Thyroid gland (tissue), 4 donors: ENCODE data around the gene MTMR4. TPM values are rescaled to one million over a fixed set of nuclear protein-coding genes. Genes with fewer than 3 reads are reported as not detected.

Experiments
- DNase-seq, 2 donors: peaks; one replicate each; pipeline ENCODE4 v3.0.0-alpha.2; 2019
- H3K27ac ChIP-seq, 3 donors: fragments of 200-600 bp; sonication (generic); 1 replicate in 2 of 3; 2 replicates in 1 of 3; pipeline ENCODE4 v1.5.1; 2016 to 2019; ENCODE audit warnings: mild to moderate bottlenecking in 1 of 3, moderate library complexity in 1 of 3
- H3K27me3 ChIP-seq: fragments of 200-600 bp; sonication (generic); one replicate; pipeline ENCODE4 v1.5.1; 2019
- H3K36me3 ChIP-seq, 2 donors: fragments of 200-600 bp; sonication (generic); one replicate each; pipeline ENCODE4 v1.5.1; 2016 to 2019
- H3K4me1 ChIP-seq, 2 donors: fragments of 200-600 bp; sonication (generic); one replicate each; pipeline ENCODE4 v1.5.1; 2017 to 2019
- H3K4me3 ChIP-seq, 3 donors: fragments of 200-600 bp; sonication (generic); replicated peaks in 1 of 3; 1 replicate in 2 of 3; 2 replicates in 1 of 3; pipeline ENCODE4 v1.5.1; 2016; ENCODE audit warnings: mild to moderate bottlenecking in 1 of 3
- H3K9me3 ChIP-seq: fragments of 200-600 bp; sonication (generic); one replicate; pipeline ENCODE4 v1.5.1; 2017
- CTCF ChIP-seq, 6 experiments: fragments of 200-600 bp in 3 of 6; fragments of 450-650 bp in 3 of 6; sonication (generic) in 3 of 6; IDR thresholded peaks; one replicate each; pipeline ENCODE4 v1.5.1; 2016 to 2019; ENCODE audit warnings: antibody characterized with exemption in 6 of 6, mild to moderate bottlenecking in 2 of 6, inconsistent platforms in 1 of 6, moderate library complexity in 1 of 6
- POLR2A ChIP-seq, 2 donors: fragments of 450-650 bp; IDR thresholded peaks; one replicate each; pipeline ENCODE4 v1.6.1; 2017; ENCODE audit warnings: antibody characterized with exemption in 2 of 2, mild to moderate bottlenecking in 2 of 2, moderate library complexity in 1 of 2
- WGBS, 2 donors: methylation state at CpG; one replicate each; pipeline ENCODE4 v1.1.5; 2017; 5-methylcytosine and 5-hydroxymethylcytosine counted together
- intact Hi-C: fragments of 100-400 bp; cut with DNase I; formaldehyde crosslinking; loops from one replicate; pipeline ENCODE4 v1.15.1; 2023
- total RNA-seq, 4 donors: library from RNA; depleted of rRNA; stranded (reverse); fragments of >200 nt; gene quantifications; one replicate each; pipeline ENCODE4 v1.2.3, GENCODE V29; 2016

Gene MTMR4
- total RNA-seq, 4 donors from 2014 or later = 35.1 to 97.8 (median 65.2) TPM

GRCh38 chr17:58531661-58532554, 17.5 kb upstream of the MTMR4 start:
- H3K27me3 ChIP-seq = no peaks in the 10 kb centered on the region
- no peaks in the 10 kb centered on the region for H3K9me3 ChIP-seq
- H3K4me1 ChIP-seq = peaks cover 6 to 28% of the 10 kb centered on the region in 2 donors
- H3K27ac ChIP-seq = peak overlapping the region in 1 of 3 donors; percentile 41
- peak overlapping the region in 2 of 3 donors; percentile 25 to 44 for H3K4me3 ChIP-seq
- WGBS, 2 donors = 3 to 12% methylated on average over 7 to 36 of the region's 82 CpGs
- DNase-seq = peak; percentile 57
- intact Hi-C loops = no loop called here
- H3K36me3 ChIP-seq = no peaks in the 10 kb centered on the region
- TF ChIP-seq CTCF (IDR thresholded peaks at IDR 0.05) (no peak), POLR2A (IDR thresholded peaks at IDR 0.05) (peak in 1 of 2 donors; percentile 29)

GRCh38 chr17:58531122-58531521, 16.7 kb upstream of the MTMR4 start:
- H3K4me3 ChIP-seq = peak overlapping the region in 1 of 3 donors; percentile 44
- peaks cover 6 to 32% of the 10 kb centered on the region in 2 donors for H3K4me1 ChIP-seq
- intact Hi-C loops = no loop called here
- no peaks in the 10 kb centered on the region for H3K27me3 ChIP-seq
- TF ChIP-seq POLR2A (IDR thresholded peaks at IDR 0.05) (no peak), CTCF (IDR thresholded peaks at IDR 0.05) (no peak)
- WGBS, 2 donors = 33 to 60% methylated on average over 1 to 3 of the region's 3 CpGs
- no peaks in the 10 kb centered on the region for H3K9me3 ChIP-seq
- no peaks in the 10 kb centered on the region for H3K36me3 ChIP-seq
- DNase-seq = no peak
- H3K27ac ChIP-seq = peak overlapping the region in 1 of 3 donors; percentile 41

- intact Hi-C loops = no loop called here
- DNase-seq = no peak
- TF ChIP-seq POLR2A (IDR thresholded peaks at IDR 0.05) (no peak), CTCF (IDR thresholded peaks at IDR 0.05) (no peak)
- Histone ChIP-seq H3K9me3 (no peaks in the 10 kb centered on the region), H3K4me1 (peaks cover 6 to 35% of the 10 kb centered on the region in 2 donors), H3K27ac (peak overlapping the region in 1 of 3 donors; percentile 10), H3K27me3 (no peaks in the 10 kb centered on the region), H3K36me3 (no peaks in the 10 kb centered on the region), H3K4me3 (no peak overlapping the region)
- WGBS, 2 donors = 43 to 45% methylated on average over 1 of the region's 2 CpGs
Measured at GRCh38 chr17:58530655-58531054, 16.2 kb upstream of the MTMR4 start.

- H3K4me3 ChIP-seq = no peak overlapping the region
- no peak overlapping the region for H3K27ac ChIP-seq
- no peaks in the 10 kb centered on the region for H3K27me3 ChIP-seq
- H3K4me1 ChIP-seq = peaks cover 6 to 43% of the 10 kb centered on the region in 2 donors
- WGBS, 2 donors = 15 to 72% methylated on average over 1 of the region's 1 CpG
- H3K9me3 ChIP-seq = no peaks in the 10 kb centered on the region
- H3K36me3 ChIP-seq = no peaks in the 10 kb centered on the region
- intact Hi-C loops = loop anchor here (10.0 kb wide), 1 partner anchor 56 kb away; no protein-coding TSS in a partner anchor
- DNase-seq = no peak
- no peak for TF ChIP-seq POLR2A (IDR thresholded peaks at IDR 0.05)
- TF ChIP-seq CTCF (IDR thresholded peaks at IDR 0.05) = no peak
Measured at GRCh38 chr17:58529275-58529674, 14.8 kb upstream of the MTMR4 start.

- no peak overlapping the region for H3K4me3 ChIP-seq
Measured at GRCh38 chr17:58528443-58528842, 14.0 kb upstream of the MTMR4 start.

More at GRCh38 chr17:58528443-58528842, 14.0 kb upstream of the MTMR4 start:
- H3K4me1 ChIP-seq = peaks cover 6 to 43% of the 10 kb centered on the region in 2 donors
- H3K36me3 ChIP-seq = no peaks in the 10 kb centered on the region
- peak overlapping the region in 2 of 3 donors; percentile 5 to 45 for H3K27ac ChIP-seq
- no peak for DNase-seq
- TF ChIP-seq CTCF (IDR thresholded peaks at IDR 0.05) = no peak
- no peak for TF ChIP-seq POLR2A (IDR thresholded peaks at IDR 0.05)
- H3K27me3 ChIP-seq = no peaks in the 10 kb centered on the region
- H3K9me3 ChIP-seq = no peaks in the 10 kb centered on the region
- 33 to 42% methylated on average over 3 of the region's 3 CpGs for WGBS, 2 donors
- intact Hi-C loops = loop anchor here (10.0 kb wide), 1 partner anchor 56 kb away; no protein-coding TSS in a partner anchor
